ENCODE measurements around the gene PIK3R5.
"Not testable (repeated sequence)": the region's sequence is repeated elsewhere in the genome, so short reads cannot be mapped to it uniquely, and the experiment has no call there.

Gene PIK3R5

GRCh38 chr17:8965394-8966168, at the start of gene PIK3R5:
TSS of gene PIK3R5 (minus strand) at chr17:8965707. CDS start at chr17:8911494, 54,213 bp downstream.
- peak; percentile 66 to 70 (median 68) for DNase-seq

GRCh38 chr17:9011001-9011400, 45.5 kb upstream of the PIK3R5 start:
- DNase-seq = no peak

GRCh38 chr17:9009737-9010136, 44.2 kb upstream of the PIK3R5 start:
- no peak for DNase-seq

GRCh38 chr17:9009096-9009495, 43.6 kb upstream of the PIK3R5 start:
- DNase-seq = no peak

GRCh38 chr17:9007052-9007714, 41.7 kb upstream of the PIK3R5 start:
- no peak for DNase-seq

GRCh38 chr17:9006175-9006767, 40.8 kb upstream of the PIK3R5 start:
- DNase-seq = no peak

GRCh38 chr17:9004961-9005285, 39.4 kb upstream of the PIK3R5 start:
- no peak for DNase-seq

GRCh38 chr17:9004132-9004960, 38.8 kb upstream of the PIK3R5 start:
- no peak for DNase-seq

- no peak for DNase-seq
These were observed 38.0 kb upstream of the PIK3R5 start for GRCh38 chr17:9003355-9004131.

- DNase-seq = no peak
These were observed 37.3 kb upstream of the PIK3R5 start for GRCh38 chr17:9002606-9003354.

- no peak for DNase-seq
These were observed 36.7 kb upstream of the PIK3R5 start for GRCh38 chr17:9002227-9002605.

- DNase-seq = no peak
These were observed 36.1 kb upstream of the PIK3R5 start for GRCh38 chr17:9001559-9001958.

- DNase-seq = peak; percentile 61 to 73 (median 64)
These were observed 32.6 kb upstream of the PIK3R5 start for GRCh38 chr17:8997994-8998628.

- DNase-seq = no peak
These were observed 30.2 kb upstream of the PIK3R5 start for GRCh38 chr17:8995711-8996110.

- DNase-seq = peak; percentile 17 to 51 (median 34)
These were observed 28.8 kb upstream of the PIK3R5 start for GRCh38 chr17:8994319-8994718.

- peak; percentile 20 to 56 (median 28) for DNase-seq
These were observed 26.2 kb upstream of the PIK3R5 start for GRCh38 chr17:8991514-8992285.

- DNase-seq = not testable (repeated sequence)
These were observed 22.9 kb upstream of the PIK3R5 start for GRCh38 chr17:8988263-8988935.

- DNase-seq = no peak
These were observed 20.8 kb upstream of the PIK3R5 start for GRCh38 chr17:8986295-8986694.

- DNase-seq = no peak
These were observed 19.7 kb upstream of the PIK3R5 start for GRCh38 chr17:8985054-8985701.
